ENCODE results near the gene GEN1. TPM values are rescaled to one million over a fixed set of nuclear protein-coding genes. Genes with fewer than 3 reads are reported as not detected.

Gene GEN1
- total RNA-seq, 6 experiments from 2014 or later, result 6.0 to 15.6 (median 6.5) TPM

GRCh38 chr2:17719562-17720371 lies 34.2 kb upstream of the GEN1 start:
- peaks cover 0 to 52% (median 11%) of the 10 kb centered on the region in 4 donors for H3K36me3 ChIP-seq
- 71% methylated on average over 4 of the region's 4 CpGs for WGBS (ENCODE audit: insufficient coverage, low coverage, low lambda C conversion rate, missing lambda C conversion rate)

GRCh38 chr2:17728210-17728609 lies 25.7 kb upstream of the GEN1 start:
- Histone ChIP-seq H3K9me3 (no peaks in the 10 kb centered on the region), H3K27ac (no peak overlapping the region), H3K4me3 (no peak overlapping the region), H3K4me1 (peaks cover 0 to 6% (median 0%) of the 10 kb centered on the region in 4 donors), H3K36me3 (peaks cover 0 to 28% (median 9%) of the 10 kb centered on the region in 4 donors), H3K27me3 (no peaks in the 10 kb centered on the region)
- TF ChIP-seq POLR2A (IDR thresholded peaks at IDR 0.05), result no peak
- no peak for TF ChIP-seq CTCF (IDR thresholded peaks at IDR 0.05)
- intact Hi-C loops (cut with DNase I), result loop anchor here in 1 of 2 donors (10.0 kb wide), 1 partner anchor 117 kb away; no protein-coding TSS in a partner anchor
- ATAC-seq (no peak), DNase-seq (no peak)
- 100% methylated on average over 1 of the region's 6 CpGs for WGBS (ENCODE audit: insufficient coverage, low coverage, low lambda C conversion rate, missing lambda C conversion rate)

More at GRCh38 chr2:17719562-17720371, 34.2 kb upstream of the GEN1 start:
- Histone ChIP-seq H3K4me1 (no peaks in the 10 kb centered on the region), H3K27me3 (no peaks in the 10 kb centered on the region), H3K4me3 (no peak overlapping the region), H3K9me3 (no peaks in the 10 kb centered on the region), H3K27ac (no peak overlapping the region)
- DNase-seq (no peak), ATAC-seq (peak; percentile 66 to 74 (median 70))
- intact Hi-C loops (cut with DNase I), result loop anchor here in 1 of 2 donors (10.0 kb wide), 1 partner anchor 125 kb away; no protein-coding TSS in a partner anchor
- peak; percentile 67 to 83 (median 81) for TF ChIP-seq CTCF (IDR thresholded peaks at IDR 0.05)
- no peak for TF ChIP-seq POLR2A (IDR thresholded peaks at IDR 0.05)

- Histone ChIP-seq H3K27me3 (no peaks in the 10 kb centered on the region), H3K27ac (no peak overlapping the region), H3K9me3 (no peaks in the 10 kb centered on the region), H3K36me3 (peaks cover 0 to 33% (median 4%) of the 10 kb centered on the region in 4 donors), H3K4me3 (no peak overlapping the region), H3K4me1 (peaks cover 0 to 6% (median 0%) of the 10 kb centered on the region in 4 donors)
- intact Hi-C loops (cut with DNase I), result loop anchor here in 1 of 2 donors (10.0 kb wide), 1 partner anchor 115 kb away; no protein-coding TSS in a partner anchor
- WGBS (ENCODE audit: insufficient coverage, low coverage, low lambda C conversion rate, missing lambda C conversion rate), result 30% methylated on average over 2 of the region's 2 CpGs
- TF ChIP-seq POLR2A (IDR thresholded peaks at IDR 0.05), result no peak
- no peak for TF ChIP-seq CTCF (IDR thresholded peaks at IDR 0.05)
- no peak for ATAC-seq
- DNase-seq, result no peak
Observed at GRCh38 chr2:17729880-17730279, 24.1 kb upstream of the GEN1 start.

- TF ChIP-seq CTCF (IDR thresholded peaks at IDR 0.05) (no peak), POLR2A (IDR thresholded peaks at IDR 0.05) (no peak)
- 100% methylated on average over 1 of the region's 1 CpG for WGBS (ENCODE audit: insufficient coverage, low coverage, low lambda C conversion rate, missing lambda C conversion rate)
- Histone ChIP-seq H3K9me3 (no peaks in the 10 kb centered on the region), H3K4me3 (no peak overlapping the region), H3K27ac (no peak overlapping the region), H3K4me1 (peaks cover 0 to 6% (median 0%) of the 10 kb centered on the region in 4 donors), H3K36me3 (peaks cover 0 to 42% (median 8%) of the 10 kb centered on the region in 4 donors), H3K27me3 (no peaks in the 10 kb centered on the region)
- intact Hi-C loops (cut with DNase I), result no loop called here
- no peak for ATAC-seq
- no peak for DNase-seq
Observed at GRCh38 chr2:17733599-17733998, 20.3 kb upstream of the GEN1 start.
